Fibroblast of mammary gland (primary cell): Measurements from ENCODE around the gene DNMT1.

Experiments
- DNase-seq: peaks from one replicate; pipeline ENCODE4 v3.0.0-alpha.2; 2010; ENCODE audit warnings: low read depth
- H3K4me3 ChIP-seq: 2 replicates; pipeline ENCODE4 v1.5.1; 2011; ENCODE audit warnings: low read depth, mild to moderate bottlenecking, low read length, moderate library complexity; ENCODE audit not compliant: control insufficient read depth
- TF ChIP-seq, protein P1 (sequence below): conservative IDR thresholded peaks from 2 replicates; pipeline ENCODE4 v1.5.1; 2011; ENCODE audit warnings: low read depth, low read length, inconsistent platforms; ENCODE audit not compliant: control insufficient read depth, insufficient read depth

The DNMT1 gene

GRCh38 chr19:10155839-10156238 is 38.9 kb downstream of the DNMT1 start:
- TF ChIP-seq, protein P1, sequence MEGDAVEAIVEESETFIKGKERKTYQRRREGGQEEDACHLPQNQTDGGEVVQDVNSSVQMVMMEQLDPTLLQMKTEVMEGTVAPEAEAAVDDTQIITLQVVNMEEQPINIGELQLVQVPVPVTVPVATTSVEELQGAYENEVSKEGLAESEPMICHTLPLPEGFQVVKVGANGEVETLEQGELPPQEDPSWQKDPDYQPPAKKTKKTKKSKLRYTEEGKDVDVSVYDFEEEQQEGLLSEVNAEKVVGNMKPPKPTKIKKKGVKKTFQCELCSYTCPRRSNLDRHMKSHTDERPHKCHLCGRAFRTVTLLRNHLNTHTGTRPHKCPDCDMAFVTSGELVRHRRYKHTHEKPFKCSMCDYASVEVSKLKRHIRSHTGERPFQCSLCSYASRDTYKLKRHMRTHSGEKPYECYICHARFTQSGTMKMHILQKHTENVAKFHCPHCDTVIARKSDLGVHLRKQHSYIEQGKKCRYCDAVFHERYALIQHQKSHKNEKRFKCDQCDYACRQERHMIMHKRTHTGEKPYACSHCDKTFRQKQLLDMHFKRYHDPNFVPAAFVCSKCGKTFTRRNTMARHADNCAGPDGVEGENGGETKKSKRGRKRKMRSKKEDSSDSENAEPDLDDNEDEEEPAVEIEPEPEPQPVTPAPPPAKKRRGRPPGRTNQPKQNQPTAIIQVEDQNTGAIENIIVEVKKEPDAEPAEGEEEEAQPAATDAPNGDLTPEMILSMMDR = peak; percentile 19
- H3K4me3 ChIP-seq = no peak overlapping the region
- peak; percentile 71 for DNase-seq

DNA sequence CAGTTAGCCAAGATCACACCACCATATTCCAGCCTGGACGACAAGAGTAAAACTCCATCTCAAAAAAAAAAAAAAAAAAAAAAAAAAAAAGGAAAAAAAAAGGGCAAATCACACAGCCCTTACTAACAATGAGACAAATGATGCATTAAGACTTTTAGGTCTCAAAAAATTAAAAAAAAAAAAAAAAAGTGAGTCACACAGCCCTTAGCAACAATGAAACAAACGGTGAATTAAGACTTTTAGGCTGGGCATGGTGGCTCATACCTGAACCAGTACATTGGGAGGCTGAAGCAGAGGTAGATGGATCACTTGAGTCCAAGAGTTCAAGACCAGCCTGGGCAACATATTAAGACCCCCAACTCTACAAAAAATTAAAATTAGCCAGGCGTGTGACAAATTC is 42.7 kb downstream of the DNMT1 start:
- no peak overlapping the region for H3K4me3 ChIP-seq
- DNase-seq = no peak
- TF ChIP-seq, protein P1 = no peak

- H3K4me3 ChIP-seq = no peak overlapping the region
- TF ChIP-seq, protein P1 = no peak
- DNase-seq = no peak
These were observed 43.2 kb downstream of the DNMT1 start for GRCh38 chr19:10151521-10151920.

- H3K4me3 ChIP-seq = no peak overlapping the region
- TF ChIP-seq, protein P1 = no peak
- no peak for DNase-seq
These were observed 45.3 kb downstream of the DNMT1 start for GRCh38 chr19:10149427-10149826.

DNA sequence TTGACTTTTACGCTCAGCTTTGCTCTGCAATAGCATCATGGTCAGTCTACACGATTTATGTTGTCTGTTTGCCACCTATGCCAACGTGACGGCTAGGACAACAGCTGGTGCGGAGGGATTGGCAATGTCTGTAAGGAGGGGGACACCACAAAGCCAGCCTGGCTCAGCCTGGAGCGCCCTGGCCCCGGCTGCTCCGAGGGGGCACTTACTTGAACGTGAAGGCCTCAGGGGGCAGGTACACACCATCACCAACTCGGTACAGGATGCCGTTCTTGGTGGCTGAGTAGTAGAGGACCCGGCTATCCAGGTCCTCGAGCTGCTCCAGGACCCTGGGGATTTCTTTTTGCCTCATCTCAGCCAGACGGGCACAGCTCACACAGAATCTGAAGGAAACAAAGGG is 48.6 kb downstream of the DNMT1 start:
- no peak for DNase-seq
- TF ChIP-seq, protein P1 = no peak
- no peak overlapping the region for H3K4me3 ChIP-seq

GRCh38 chr19:10145031-10145430 is 49.7 kb downstream of the DNMT1 start:
- no peak overlapping the region for H3K4me3 ChIP-seq
- DNase-seq = no peak
- TF ChIP-seq, protein P1 = no peak

DNA sequence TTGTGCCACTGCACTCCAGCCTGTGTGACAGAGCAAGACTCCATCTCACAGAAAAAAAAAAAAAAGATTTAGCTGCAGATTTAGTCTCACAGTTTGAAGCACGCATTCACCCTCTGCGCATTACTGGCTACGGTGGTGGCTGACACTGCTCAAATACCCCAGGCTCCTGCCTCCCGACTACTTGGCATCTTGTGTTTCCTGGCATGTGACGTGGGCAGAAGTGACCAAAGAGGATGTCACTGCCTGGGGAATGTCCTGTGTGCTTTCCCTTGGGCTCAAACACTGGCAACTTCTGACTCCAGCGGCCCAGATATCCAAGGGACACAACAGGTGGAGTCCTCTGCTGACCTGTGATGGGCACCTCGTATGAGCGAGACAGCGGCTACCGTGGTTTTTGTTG is 50.4 kb downstream of the DNMT1 start:
- TF ChIP-seq, protein P1 = no peak
- no peak overlapping the region for H3K4me3 ChIP-seq
- DNase-seq = no peak
